GM23338 (cell line): ENCODE data around the gene CEACAM3. TPM values are rescaled to one million over a fixed set of nuclear protein-coding genes. Genes with fewer than 3 reads are reported as not detected.

Source experiments
- ATAC-seq: fragments of 200-7000 bp; cut with Tn5 transposase; 3 replicates; pipeline ENCODE4 v1.9.1; 2020
- DNase-seq: peaks from one replicate; pipeline ENCODE4 v3.0.0-alpha.2; 2015; ENCODE audit warnings: low spot score
- H2AFZ ChIP-seq: fragments of 200-600 bp; sonication (generic); 2 replicates; pipeline ENCODE4 v1.8.0; 2016; ENCODE audit warnings: antibody characterized with exemption, mild to moderate bottlenecking, moderate library complexity
- H3F3A ChIP-seq: fragments of 200-600 bp; sonication (generic); replicated peaks from 2 replicates; pipeline ENCODE4 v1.8.0; 2017; ENCODE audit warnings: antibody characterized with exemption, mixed run types, low read depth
- H3K27ac ChIP-seq: fragments of 200-600 bp; sonication (generic); 2 replicates; pipeline ENCODE4 v1.6.1; 2016; ENCODE audit warnings: low read depth
- H3K27me3 ChIP-seq: fragments of 200-600 bp; sonication (generic); 2 replicates; pipeline ENCODE4 v1.8.0; 2016; ENCODE audit warnings: mild to moderate bottlenecking, mixed run types, moderate library complexity; ENCODE audit not compliant: insufficient read depth
- H3K36me3 ChIP-seq: fragments of 200-600 bp; sonication (generic); 2 replicates; pipeline ENCODE4 v1.8.0; 2016; ENCODE audit warnings: mild to moderate bottlenecking; ENCODE audit not compliant: insufficient read depth
- H3K4me1 ChIP-seq: fragments of 200-600 bp; sonication (generic); 2 replicates; pipeline ENCODE4 v1.8.0; 2016; ENCODE audit warnings: mild to moderate bottlenecking, moderate library complexity; ENCODE audit not compliant: insufficient read depth
- H3K4me2 ChIP-seq: fragments of 200-600 bp; sonication (generic); 2 replicates; pipeline ENCODE4 v1.7.1; 2017; ENCODE audit warnings: mixed run types
- H3K4me3 ChIP-seq: fragments of 200-600 bp; sonication (generic); 2 replicates; pipeline ENCODE4 v1.6.1; 2016; ENCODE audit warnings: mixed run types
- H3K79me2 ChIP-seq: fragments of 200-600 bp; sonication (generic); replicated peaks from 2 replicates; pipeline ENCODE4 v1.8.0; 2017; ENCODE audit warnings: mild to moderate bottlenecking; ENCODE audit not compliant: insufficient read depth
- H3K9me2 ChIP-seq: fragments of 200-600 bp; sonication (generic); 2 replicates; pipeline ENCODE4 v1.8.0; 2017; ENCODE audit not compliant: insufficient read depth
- H4K20me1 ChIP-seq: fragments of 200-600 bp; sonication (generic); replicated peaks from 2 replicates; pipeline ENCODE4 v1.8.0; 2017; ENCODE audit warnings: mild to moderate bottlenecking; ENCODE audit not compliant: insufficient read depth
- H3K27ac Mint-ChIP-seq: 2 replicates; pipeline ENCODE4 v1.8.0; 2020; ENCODE audit warnings: inconsistent platforms, mild to moderate bottlenecking, moderate library complexity, mixed read lengths
- H3K27me3 Mint-ChIP-seq: 3 replicates; pipeline ENCODE4 v1.8.0; 2022; ENCODE audit warnings: low read depth, mild to moderate bottlenecking, moderate library complexity, mixed read lengths, inconsistent platforms; ENCODE audit not compliant: insufficient read depth, poor library complexity
- H3K36me3 Mint-ChIP-seq: 3 replicates; pipeline ENCODE4 v1.8.0; 2021; ENCODE audit warnings: low read depth, mild to moderate bottlenecking, inconsistent platforms, moderate library complexity, mixed read lengths
- H3K4me1 Mint-ChIP-seq: 3 replicates; pipeline ENCODE4 v1.8.0; 2020; ENCODE audit warnings: mild to moderate bottlenecking, inconsistent platforms, mixed read lengths
- H3K4me3 Mint-ChIP-seq: 3 replicates; pipeline ENCODE4 v1.8.0; 2021; ENCODE audit warnings: moderate library complexity, mild to moderate bottlenecking, inconsistent platforms, mixed read lengths
- H3K9me3 Mint-ChIP-seq: 3 replicates; pipeline ENCODE4 v1.8.0; 2020; ENCODE audit warnings: moderate library complexity, mild to moderate bottlenecking, inconsistent platforms, mixed read lengths
- CTCF ChIP-seq, 2 experiments: fragments of 200-600 bp in 1 of 2; sonication (generic) in 1 of 2; conservative IDR thresholded peaks; 2 replicates each; pipeline versions ENCODE4 v1.5.1 to v1.6.1; 2016 to 2017; ENCODE audit warnings: antibody characterized with exemption in 2 of 2, low read depth in 2 of 2, mild to moderate bottlenecking in 2 of 2, moderate library complexity in 1 of 2
- EZH2 ChIP-seq: fragments of 200-600 bp; sonication (generic); IDR thresholded peaks from one replicate; pipeline ENCODE4 v1.8.0; 2017; ENCODE audit warnings: antibody characterized with exemption, mild to moderate bottlenecking, low read depth; ENCODE audit not compliant: unreplicated experiment
- EZH2phosphoT487 ChIP-seq: fragments of 200-600 bp; sonication (generic); IDR thresholded peaks from one replicate; pipeline ENCODE4 v1.8.1; 2018; ENCODE audit warnings: antibody characterized with exemption; ENCODE audit not compliant: unreplicated experiment
- NANOG ChIP-seq: IDR thresholded peaks from 2 replicates; pipeline ENCODE4 v1.6.1; 2016; ENCODE audit warnings: antibody characterized with exemption, borderline replicate concordance
- POLR2AphosphoS5 ChIP-seq: IDR thresholded peaks from 2 replicates; pipeline ENCODE4 v1.6.1; 2016; ENCODE audit warnings: antibody characterized with exemption, low read depth
- STAT1 ChIP-seq: IDR thresholded peaks from one replicate; pipeline ENCODE4 v1.6.1; 2016; ENCODE audit warnings: antibody characterized with exemption; ENCODE audit not compliant: unreplicated experiment
- ZNF331 ChIP-seq: fragments of 250-450 bp; sonication (Bioruptor Pico); IDR thresholded peaks from 2 replicates; pipeline ENCODE4 v1.5.0; 2020; ENCODE audit warnings: low read depth, mild to moderate bottlenecking, moderate library complexity
- ZNF462 ChIP-seq: fragments of 250-450 bp; sonication (Bioruptor Pico); IDR thresholded peaks from 2 replicates; pipeline ENCODE4 v1.5.0; 2020; ENCODE audit warnings: mild to moderate bottlenecking, moderate library complexity
- polyA plus RNA-seq: library from polyadenylated mRNA; unstranded; fragments of >200 nt; fragmentation: Nextera tagmentation; extraction: Ambion mirVana; gene quantifications from 2 replicates; pipeline ENCODE4 v1.2.1, GENCODE V29; 2016
- total RNA-seq: library from RNA; depleted of rRNA; stranded (reverse); fragments of >200 nt; shearing (Covaris generic); gene quantifications from 2 replicates; pipeline ENCODE4 v1.2.3, GENCODE V29; 2014

CEACAM3 gene
- total and polyA plus RNA-seq, 2 experiments from 2014 or later = not detected

- Histone ChIP-seq H3K27me3 (peaks cover 11% of the 10 kb centered on the region), H3K4me1 (no peaks in the 10 kb centered on the region), H3K4me3 (no peak overlapping the region), H3K27ac (no peak overlapping the region), H2AFZ (no peak overlapping the region), H3K9me2 (no peaks in the 10 kb centered on the region), H4K20me1 (no peaks in the 10 kb centered on the region), H3K79me2 (no peaks in the 10 kb centered on the region), H3K4me2 (no peak overlapping the region), H3F3A (no peaks in the 10 kb centered on the region), H3K36me3 (no peaks in the 10 kb centered on the region)
- peak; percentile 97 for ATAC-seq
- Mint-ChIP-seq H3K27me3 (peaks cover 7% of the 10 kb centered on the region), H3K27ac (no peak overlapping the region), H3K36me3 (no peaks in the 10 kb centered on the region), H3K9me3 (no peaks in the 10 kb centered on the region), H3K4me3 (no peak overlapping the region), H3K4me1 (no peaks in the 10 kb centered on the region; the same call in 2 of the 3 replicates)
- no peak for TF ChIP-seq EZH2phosphoT487
- TF ChIP-seq ZNF331 (CRISPR knock-in tag) = no peak
- no peak for TF ChIP-seq ZNF462 (CRISPR knock-in tag)
- TF ChIP-seq POLR2AphosphoS5 = no peak
- TF ChIP-seq CTCF (conservative IDR thresholded peaks at IDR 0.05; ENCODE audit: low read depth in 2 of 2) = peak; percentile 76 to 85
- no peak for TF ChIP-seq EZH2
- TF ChIP-seq STAT1 = no peak
- no peak for TF ChIP-seq NANOG
- DNase-seq = peak; percentile 90
Measured at GRCh38 chr19:41746593-41747227, 49.7 kb upstream of the CEACAM3 start.
